Measurements from ENCODE around the gene DISC1. TPM values are rescaled to one million over a fixed set of nuclear protein-coding genes. Genes with fewer than 3 reads are reported as not detected.

Gene DISC1
- total and polyA plus RNA-seq, 2 experiments from 2014 or later, result 2.1 to 6.5 TPM

GRCh38 chr1:231862611-231863010, 236.0 kb downstream of the DISC1 start (continued):
- TF ChIP-seq ZNF462 (CRISPR knock-in tag; IDR thresholded peaks at IDR 0.05) (no peak), STAT1 (IDR thresholded peaks at IDR 0.05; ENCODE audit: unreplicated experiment) (no peak), CREB1 (CRISPR knock-in tag; IDR thresholded peaks at IDR 0.05; ENCODE audit: low read depth) (no peak), ZNF114 (CRISPR knock-in tag; IDR thresholded peaks at IDR 0.05) (no peak), POLR2AphosphoS5 (IDR thresholded peaks at IDR 0.05; ENCODE audit: low read depth) (no peak), JUNB (IDR thresholded peaks at IDR 0.05; ENCODE audit: unreplicated experiment) (no peak), EZH2phosphoT487 (IDR thresholded peaks at IDR 0.05; ENCODE audit: unreplicated experiment) (no peak), ETS1 (IDR thresholded peaks at IDR 0.05) (no peak)

- no peaks in the 10 kb centered on the region for H3K79me2 ChIP-seq (replicated peaks; ENCODE audit: insufficient read depth)
- no peak overlapping the region for H3K4me3 Mint-ChIP-seq
- no peak for TF ChIP-seq POLR2AphosphoS5 (IDR thresholded peaks at IDR 0.05; ENCODE audit: low read depth)
- TF ChIP-seq CREB1 (CRISPR knock-in tag; IDR thresholded peaks at IDR 0.05; ENCODE audit: low read depth), result no peak
- TF ChIP-seq ZNF331 (CRISPR knock-in tag; IDR thresholded peaks at IDR 0.05; ENCODE audit: low read depth), result no peak
- TF ChIP-seq ZNF114 (CRISPR knock-in tag; IDR thresholded peaks at IDR 0.05), result no peak
- no peak for TF ChIP-seq STAT1 (IDR thresholded peaks at IDR 0.05; ENCODE audit: unreplicated experiment)
- no peak for TF ChIP-seq EZH2 (IDR thresholded peaks at IDR 0.05; ENCODE audit: low read depth, unreplicated experiment)
- no peak for TF ChIP-seq ETS1 (IDR thresholded peaks at IDR 0.05)
- TF ChIP-seq NANOG (IDR thresholded peaks at IDR 0.05; ENCODE audit: borderline replicate concordance), result no peak
- no peak for TF ChIP-seq JUNB (IDR thresholded peaks at IDR 0.05; ENCODE audit: unreplicated experiment)
- TF ChIP-seq EZH2phosphoT487 (IDR thresholded peaks at IDR 0.05; ENCODE audit: unreplicated experiment), result no peak
Measured at GRCh38 chr1:231865331-231865730, 238.7 kb downstream of the DISC1 start.

More at GRCh38 chr1:231865331-231865730, 238.7 kb downstream of the DISC1 start:
- no peak overlapping the region for H3K4me2 ChIP-seq
- no peaks in the 10 kb centered on the region for H3K36me3 ChIP-seq (ENCODE audit: insufficient read depth)
- no peak overlapping the region for H3K4me3 ChIP-seq
- H3K4me1 ChIP-seq (ENCODE audit: insufficient read depth), result peaks cover 5% of the 10 kb centered on the region; the same call in 1 of the 2 replicates
- 0 out of 2 replicates have a peak, but pooled peaks cover 3% of the 10 kb centered on the region for H3K9me2 ChIP-seq (ENCODE audit: insufficient read depth)
- H3K9me3 Mint-ChIP-seq, result no peaks in the 10 kb centered on the region
- H3F3A ChIP-seq (replicated peaks; ENCODE audit: low read depth), result no peaks in the 10 kb centered on the region
- H3K27ac ChIP-seq (ENCODE audit: low read depth), result no peak overlapping the region
- ATAC-seq, result no peak
- H2AFZ ChIP-seq, result no peak overlapping the region
- no peaks in the 10 kb centered on the region for H3K36me3 Mint-ChIP-seq (ENCODE audit: low read depth)
- H3K27me3 ChIP-seq (ENCODE audit: insufficient read depth), result no peaks in the 10 kb centered on the region
- no peak overlapping the region for H3K27ac Mint-ChIP-seq
- H3K4me1 Mint-ChIP-seq, result peaks cover 21% of the 10 kb centered on the region
- peaks cover 2% of the 10 kb centered on the region for H3K27me3 Mint-ChIP-seq (ENCODE audit: insufficient read depth, low read depth, poor library complexity)
- no peaks in the 10 kb centered on the region for H4K20me1 ChIP-seq (replicated peaks; ENCODE audit: insufficient read depth)
- DNase-seq (ENCODE audit: low spot score), result no peak
